ENCODE results near the gene MCTS1.
"Not testable (repeated sequence)": the region's sequence is repeated elsewhere in the genome, so short reads cannot be mapped to it uniquely, and the experiment has no call there.

MCTS1 gene

DNA sequence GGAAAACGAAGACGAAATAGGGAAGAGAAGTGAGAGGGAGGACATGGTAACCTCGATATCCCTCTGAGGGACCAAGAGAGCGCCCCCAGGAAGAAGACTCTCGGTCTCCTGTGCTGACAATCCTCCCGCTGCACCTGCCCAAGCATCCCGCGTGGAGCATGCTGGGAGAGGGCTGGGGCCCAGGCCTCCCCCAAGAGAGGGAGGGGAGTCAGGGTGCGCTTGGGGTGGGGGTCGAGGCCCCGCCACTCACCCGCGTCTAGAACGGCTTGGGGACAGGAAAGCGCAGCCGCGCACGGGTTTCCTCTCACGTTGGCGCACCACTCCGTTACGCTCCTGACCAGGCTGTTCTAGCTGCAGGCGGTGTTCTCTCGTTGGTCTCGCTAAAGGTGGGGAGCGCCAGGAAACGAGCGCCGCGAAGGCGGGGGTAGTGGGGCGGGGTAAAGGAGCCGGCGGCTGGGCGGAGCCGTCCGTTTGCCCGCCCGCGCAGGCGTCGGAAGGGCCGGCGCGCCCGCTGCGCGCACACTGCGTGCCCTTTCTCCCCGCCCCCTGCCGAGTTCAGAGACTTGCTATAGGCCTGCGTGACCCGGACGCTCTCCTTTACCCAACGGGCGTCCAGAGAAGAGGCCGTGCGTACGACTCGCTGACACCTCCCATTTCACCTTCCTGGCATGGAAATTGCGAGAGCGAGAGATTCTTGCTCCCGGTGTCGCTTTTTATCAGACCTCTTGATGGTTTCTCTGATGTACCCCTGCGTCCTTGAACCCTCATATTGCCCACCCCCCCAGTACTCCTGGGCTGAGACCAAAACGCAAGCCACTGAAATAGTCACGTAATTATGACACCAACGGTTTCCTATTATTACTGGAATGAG lies 26.0 kb downstream of the MCTS1 start, which contains the start of gene C1GALT1C1:
Gene C1GALT1C1, minus strand, starts transcription at position 388 of the 871 bp plus-strand sequence. CDS start 2,888 bp downstream, outside the sequence.
- DNase-seq: peak; percentile 94

DNA sequence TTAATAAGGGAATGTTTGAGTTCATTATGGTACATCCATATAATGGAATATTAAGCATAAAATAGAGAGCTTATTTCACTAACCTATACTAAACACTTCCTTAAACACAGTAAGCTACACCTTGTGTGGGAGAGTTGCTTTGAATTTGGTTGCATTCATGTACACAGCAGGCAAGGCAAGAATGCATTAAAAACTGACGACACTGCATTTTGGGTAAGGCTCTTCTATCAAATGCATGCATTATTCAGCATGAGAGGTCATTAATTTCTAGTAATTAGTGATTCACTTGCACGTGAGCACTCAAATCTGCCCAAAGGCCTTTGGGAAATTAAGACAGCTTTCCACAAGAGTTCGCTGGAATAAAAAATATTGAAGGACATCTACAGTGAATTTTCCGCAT lies 34.7 kb downstream of the MCTS1 start:
- DNase-seq: no peak

DNA sequence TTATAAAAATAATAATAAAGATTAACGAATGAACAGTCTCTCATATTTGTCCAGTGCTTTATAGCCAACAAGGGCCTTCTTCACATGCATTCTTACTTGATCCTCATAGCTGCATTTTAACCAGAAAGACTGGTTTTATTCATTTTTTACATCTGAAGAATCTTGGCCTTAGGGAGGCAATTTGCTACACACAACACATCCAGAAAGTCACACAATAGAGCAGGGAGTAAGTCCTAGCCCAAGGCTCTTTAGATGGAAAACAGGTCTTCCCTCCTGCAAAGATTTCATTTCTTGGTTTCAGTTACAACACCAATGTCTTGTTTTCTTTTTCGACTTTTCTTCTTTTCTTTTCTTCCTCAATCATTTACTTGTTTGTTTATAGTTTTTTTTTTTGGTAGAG lies 39.0 kb downstream of the MCTS1 start:
- DNase-seq: no peak

DNA sequence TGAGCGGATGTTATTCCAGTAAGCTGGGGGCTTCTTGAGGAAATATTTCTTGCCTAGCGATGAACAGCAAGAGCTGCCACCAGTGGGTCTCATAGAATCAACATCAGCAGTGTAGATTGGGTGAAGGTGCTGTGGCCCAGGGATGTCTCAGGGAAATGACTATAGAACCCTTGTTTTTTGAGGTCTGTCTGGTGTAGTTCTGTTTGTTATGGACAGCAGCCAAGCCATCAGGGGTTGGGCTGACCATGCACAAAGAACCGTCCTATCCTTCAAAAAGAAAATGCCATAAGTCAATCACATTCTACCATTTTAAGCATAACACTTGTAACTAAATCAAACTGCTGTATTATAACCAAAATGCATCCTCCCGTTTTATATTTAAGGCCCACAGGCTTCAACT lies 43.2 kb downstream of the MCTS1 start:
- no peak for DNase-seq

DNA sequence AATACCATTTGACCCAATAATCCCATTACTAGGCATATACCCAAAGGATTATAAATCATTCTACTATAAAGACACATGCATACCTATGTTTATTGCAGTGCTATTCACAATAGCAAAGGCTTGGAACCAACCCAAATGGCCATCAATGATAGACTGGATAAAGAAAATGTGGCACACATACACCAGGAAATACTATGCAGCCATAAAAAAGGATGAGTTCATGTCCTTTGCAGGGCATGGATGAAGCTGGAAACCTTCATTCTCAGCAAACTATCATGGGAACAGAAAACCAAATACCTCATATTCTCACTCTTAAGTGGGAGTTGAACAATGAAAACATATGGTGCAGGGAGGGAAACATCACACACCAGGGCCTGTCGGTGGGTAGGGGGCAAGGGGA lies 48.4 kb downstream of the MCTS1 start:
- not testable (repeated sequence) for DNase-seq

DNA sequence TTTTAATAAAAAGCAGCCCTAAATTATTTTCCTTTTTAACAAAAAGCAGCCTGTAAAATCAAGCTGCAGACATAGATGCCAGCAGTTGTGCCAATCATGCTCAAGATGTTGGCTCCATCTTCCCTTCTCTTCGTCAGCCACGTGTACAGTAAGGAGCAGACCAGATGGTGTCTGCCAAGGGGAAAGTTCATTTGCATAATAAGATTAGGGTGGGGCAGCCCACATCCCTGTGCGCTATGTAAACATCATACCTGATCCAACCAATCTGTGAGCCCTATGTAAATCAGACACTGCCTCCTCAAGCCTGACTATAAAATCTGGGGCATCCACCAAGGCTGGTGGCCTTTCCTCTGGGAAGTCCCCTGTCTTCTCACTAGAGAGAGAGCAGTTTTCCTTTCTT lies 49.1 kb downstream of the MCTS1 start:
- no peak for DNase-seq

DNA sequence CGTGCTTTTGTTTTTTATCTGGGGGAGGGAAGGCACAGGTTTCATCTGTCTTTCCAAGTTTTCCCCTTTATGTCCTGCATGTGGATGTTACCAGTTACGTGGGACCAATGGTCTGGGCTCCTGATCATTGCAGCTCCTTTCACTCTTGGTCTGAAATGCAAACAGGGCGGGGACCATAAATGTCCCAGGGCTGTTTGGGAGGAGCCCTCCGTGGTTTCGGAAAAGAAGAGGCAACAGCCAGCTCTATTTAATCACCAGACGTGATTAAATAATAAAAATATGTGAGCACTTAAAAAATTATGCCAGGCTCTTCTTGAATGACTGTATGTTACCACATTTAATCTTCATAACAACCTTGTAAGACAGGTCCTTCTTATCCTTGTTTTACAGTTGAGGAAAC lies 56.7 kb downstream of the MCTS1 start:
- DNase-seq: no peak

Measured in CD4-positive, alpha-beta T cell treated with Interleukin-21 for 1 hour (primary cell).